ENCODE results near the gene USB1. TPM values are rescaled to one million over a fixed set of nuclear protein-coding genes. Genes with fewer than 3 reads are reported as not detected.

USB1 gene
- total RNA-seq, 1 experiment from 2014 or later = 18.7 TPM

GRCh38 chr16:57984443-57985203, 16.6 kb upstream of the USB1 start:
- H3K36me3 ChIP-seq (ENCODE audit: low read depth, low read length) = no peaks in the 10 kb centered on the region
- H3K4me2 ChIP-seq (ENCODE audit: low read length) = no peak overlapping the region
- intact Hi-C loops (cut with micrococcal nuclease) = no loop called here
- H3F3A ChIP-seq (ENCODE audit: low read length, unreplicated experiment) = no peaks in the 10 kb centered on the region
- TF ChIP-seq EZH2phosphoT487 (IDR thresholded peaks at IDR 0.05; ENCODE audit: borderline replicate concordance, low read length) (no peak), CTCF (conservative IDR thresholded peaks at IDR 0.05; ENCODE audit: low read depth, low read length) (no peak), EZH2 (IDR thresholded peaks at IDR 0.05; ENCODE audit: low read length, unreplicated experiment) (no peak)
- no peak overlapping the region for H3K27ac ChIP-seq (ENCODE audit: low read length)
- no peaks in the 10 kb centered on the region for H3K9me3 ChIP-seq (ENCODE audit: low read length)
- DNase-seq (no peak), ATAC-seq (no peak; the same call in 1 of the 2 replicates)
- no peak overlapping the region for H2AFZ ChIP-seq (ENCODE audit: low read length)
- ChIA-PET CTCF (interaction anchor here (0.6 kb wide), 1 partner anchor 676 kb away, joined by 3 read pairs; no protein-coding TSS in a partner anchor), POLR2A (ENCODE audit: unreplicated experiment) (no interaction called here)
- no peak overlapping the region for H3K9ac ChIP-seq (ENCODE audit: low read length)
- H3K27me3 ChIP-seq (ENCODE audit: low read length) = no peaks in the 10 kb centered on the region
- H3K79me2 ChIP-seq (ENCODE audit: low read length) = no peaks in the 10 kb centered on the region
- no peaks in the 10 kb centered on the region for H3K9me2 ChIP-seq (replicated peaks; ENCODE audit: low read length)
- no peak overlapping the region for H3K4me3 ChIP-seq (ENCODE audit: low read length)
- no peaks in the 10 kb centered on the region for H4K20me1 ChIP-seq (ENCODE audit: low read length)
- no peaks in the 10 kb centered on the region for H3K4me1 ChIP-seq (ENCODE audit: insufficient read depth, low read length)
- no TSS peak for BruUV-seq (replicated peaks)

- CTCF ChIA-PET = interaction anchor here (0.6 kb wide), 1 partner anchor 675 kb away, joined by 3 read pairs; no protein-coding TSS in a partner anchor
Measured at GRCh38 chr16:57985204-57986181, 15.7 kb upstream of the USB1 start.

More at GRCh38 chr16:57985204-57986181, 15.7 kb upstream of the USB1 start:
- intact Hi-C loops (cut with micrococcal nuclease) = no loop called here
- Histone ChIP-seq H3K27me3 (ENCODE audit: low read length) (no peaks in the 10 kb centered on the region), H3F3A (ENCODE audit: low read length, unreplicated experiment) (no peaks in the 10 kb centered on the region), H3K79me2 (ENCODE audit: low read length) (no peaks in the 10 kb centered on the region), H3K9me3 (ENCODE audit: low read length) (no peaks in the 10 kb centered on the region), H3K9ac (ENCODE audit: low read length) (no peak overlapping the region), H3K4me1 (ENCODE audit: insufficient read depth, low read length) (no peaks in the 10 kb centered on the region), H3K27ac (ENCODE audit: low read length) (no peak overlapping the region), H3K9me2 (replicated peaks; ENCODE audit: low read length) (no peaks in the 10 kb centered on the region), H3K36me3 (ENCODE audit: low read depth, low read length) (no peaks in the 10 kb centered on the region), H3K4me3 (ENCODE audit: low read length) (no peak overlapping the region), H3K4me2 (ENCODE audit: low read length) (no peak overlapping the region), H4K20me1 (ENCODE audit: low read length) (no peaks in the 10 kb centered on the region), H2AFZ (ENCODE audit: low read length) (no peak overlapping the region)
- no peak for ATAC-seq
- POLR2A ChIA-PET (ENCODE audit: unreplicated experiment) = no interaction called here
- TF ChIP-seq CTCF (conservative IDR thresholded peaks at IDR 0.05; ENCODE audit: low read depth, low read length) (no peak), EZH2 (IDR thresholded peaks at IDR 0.05; ENCODE audit: low read length, unreplicated experiment) (no peak), EZH2phosphoT487 (IDR thresholded peaks at IDR 0.05; ENCODE audit: borderline replicate concordance, low read length) (no peak)
- DNase-seq = no peak
- BruUV-seq (replicated peaks) = no TSS peak
